ENCODE measurements around the gene GPR39.

GRCh38 chr2:132627536-132627935 is 210.9 kb downstream of the GPR39 start:
- TF ChIP-seq POLR2A (IDR thresholded peaks at IDR 0.05) (no peak), CTCF (IDR thresholded peaks at IDR 0.05) (no peak), EP300 (IDR thresholded peaks at IDR 0.05) (no peak)
